ENCODE data around the gene PKN3. TPM values are rescaled to one million over a fixed set of nuclear protein-coding genes. Genes with fewer than 3 reads are reported as not detected.
"Not testable (repeated sequence)": the region's sequence is repeated elsewhere in the genome, so short reads cannot be mapped to it uniquely, and the experiment has no call there.

Gene PKN3
- total RNA-seq, 2 experiments from 2014 or later = 9.3 to 10.7 TPM

DNA sequence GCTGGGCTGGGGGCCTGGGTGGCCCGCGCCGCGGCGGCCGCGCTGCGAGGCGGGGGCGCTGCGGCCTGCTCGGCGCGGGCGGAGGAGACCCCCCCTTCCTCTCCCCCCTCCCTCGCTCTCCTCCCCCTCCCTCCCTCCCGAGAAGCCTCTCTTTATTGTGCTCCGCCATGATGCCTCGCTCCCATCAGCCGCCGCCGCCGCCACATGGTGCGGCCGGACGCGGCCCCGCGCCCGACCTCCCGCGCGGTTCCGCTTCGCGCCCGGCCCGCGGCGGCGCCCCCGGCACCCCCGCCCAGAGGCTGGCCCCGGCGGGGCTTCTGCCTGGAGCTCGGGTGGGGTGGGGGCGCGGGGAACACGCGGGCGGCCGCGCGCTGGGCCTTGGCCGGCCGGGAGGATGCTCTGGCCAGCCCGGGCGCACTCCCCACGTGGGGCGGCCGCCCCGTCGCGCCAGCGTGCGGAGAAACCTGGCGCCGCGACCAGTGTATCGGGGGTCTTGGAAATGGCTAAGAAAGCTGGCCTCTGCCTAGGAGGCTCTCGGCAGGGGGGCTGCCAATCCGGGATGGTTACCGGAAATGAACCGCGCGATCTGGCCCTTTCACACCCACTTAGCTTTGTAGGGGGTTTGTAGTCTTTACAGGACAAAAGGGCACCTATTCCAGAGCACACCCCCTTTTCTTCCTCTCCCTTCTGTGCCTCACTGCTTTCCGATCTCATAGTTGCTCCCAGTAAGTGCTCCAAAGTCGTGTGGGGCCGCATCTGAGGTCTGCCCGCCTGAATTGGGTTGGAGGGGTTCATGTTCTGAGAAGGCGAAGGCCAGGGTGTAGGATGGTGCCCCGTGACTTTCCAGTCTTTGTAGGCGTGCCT lies 12.3 kb upstream of the PKN3 start:
- Mint-ChIP-seq H3K36me3 (ENCODE audit: low read depth) (peaks cover 47% of the 10 kb centered on the region), H3K27me3 (no peaks in the 10 kb centered on the region), H3K4me3 (peak overlapping the region; percentile 88), H3K9me3 (no peaks in the 10 kb centered on the region), H3K27ac (peak overlapping the region; percentile 95), H3K4me1 (ENCODE audit: low read depth) (peaks cover 58% of the 10 kb centered on the region)
- DNase-seq (peak; percentile 57), ATAC-seq (no peak)
- ChIA-PET POLR2A (interaction anchor here (0.6 to 3.4 kb wide), 12 partner anchors 7 to 208 kb away, joined by 3 to 16 read pairs (median 4); partner anchors contain the start of genes ENDOG and ZER1), CTCF (interaction anchor here (4.5 kb wide), 1 partner anchor 11 kb away, joined by 29 read pairs; the partner anchor contains the start of gene PKN3)
- TF ChIP-seq, protein P1, sequence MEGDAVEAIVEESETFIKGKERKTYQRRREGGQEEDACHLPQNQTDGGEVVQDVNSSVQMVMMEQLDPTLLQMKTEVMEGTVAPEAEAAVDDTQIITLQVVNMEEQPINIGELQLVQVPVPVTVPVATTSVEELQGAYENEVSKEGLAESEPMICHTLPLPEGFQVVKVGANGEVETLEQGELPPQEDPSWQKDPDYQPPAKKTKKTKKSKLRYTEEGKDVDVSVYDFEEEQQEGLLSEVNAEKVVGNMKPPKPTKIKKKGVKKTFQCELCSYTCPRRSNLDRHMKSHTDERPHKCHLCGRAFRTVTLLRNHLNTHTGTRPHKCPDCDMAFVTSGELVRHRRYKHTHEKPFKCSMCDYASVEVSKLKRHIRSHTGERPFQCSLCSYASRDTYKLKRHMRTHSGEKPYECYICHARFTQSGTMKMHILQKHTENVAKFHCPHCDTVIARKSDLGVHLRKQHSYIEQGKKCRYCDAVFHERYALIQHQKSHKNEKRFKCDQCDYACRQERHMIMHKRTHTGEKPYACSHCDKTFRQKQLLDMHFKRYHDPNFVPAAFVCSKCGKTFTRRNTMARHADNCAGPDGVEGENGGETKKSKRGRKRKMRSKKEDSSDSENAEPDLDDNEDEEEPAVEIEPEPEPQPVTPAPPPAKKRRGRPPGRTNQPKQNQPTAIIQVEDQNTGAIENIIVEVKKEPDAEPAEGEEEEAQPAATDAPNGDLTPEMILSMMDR (IDR thresholded peaks at IDR 0.05) = no peak
- intact Hi-C loops (cut with micrococcal nuclease) = no loop called here

DNA sequence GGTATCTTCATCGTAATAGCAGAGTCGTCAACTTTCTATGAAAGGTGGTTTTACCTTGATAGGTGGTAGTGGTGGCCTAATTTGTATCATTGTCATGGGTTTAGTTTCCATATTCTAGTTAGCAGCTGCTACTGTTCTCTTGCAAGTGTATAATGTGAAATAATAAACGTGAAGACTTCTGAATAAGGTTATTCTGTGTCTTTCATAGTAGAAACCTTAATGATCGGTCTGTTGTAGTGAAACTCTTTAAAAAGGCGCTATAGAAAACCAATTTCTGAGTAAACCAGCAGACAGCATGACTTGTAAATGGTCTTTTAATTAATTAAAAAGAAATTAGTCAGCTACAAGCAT lies 11.6 kb upstream of the PKN3 start:
- intact Hi-C loops (cut with micrococcal nuclease) = no loop called here

DNA sequence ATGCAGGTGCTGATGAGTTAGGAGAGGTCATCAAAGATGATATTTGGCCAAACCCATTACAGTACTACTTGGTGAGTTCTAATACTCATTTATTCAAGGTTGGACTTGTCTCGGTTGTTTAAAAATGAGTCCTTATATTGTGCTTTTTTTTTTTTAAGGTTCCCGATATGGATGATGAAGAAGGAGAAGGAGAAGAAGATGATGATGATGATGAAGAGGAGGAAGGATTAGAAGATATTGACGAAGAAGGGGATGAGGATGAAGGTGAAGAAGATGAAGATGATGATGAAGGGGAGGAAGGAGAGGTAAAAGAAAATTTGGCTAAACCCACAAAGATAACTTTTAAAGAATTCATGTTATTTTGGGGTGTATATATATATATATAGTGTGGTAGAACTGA lies 8.6 kb upstream of the PKN3 start:
- H3K36me3 Mint-ChIP-seq (ENCODE audit: low read depth) = peaks cover 60% of the 10 kb centered on the region
- H3K4me1 Mint-ChIP-seq (ENCODE audit: low read depth) = peaks cover 25% of the 10 kb centered on the region
- POLR2A ChIA-PET = interaction anchor here (0.6 to 2.7 kb wide), 5 partner anchors 9 to 232 kb away, joined by 3 to 14 read pairs (median 3); no protein-coding TSS in a partner anchor
- H3K27me3 Mint-ChIP-seq; intact Hi-C loops (cut with micrococcal nuclease); ATAC-seq; DNase-seq; H3K4me3 Mint-ChIP-seq; H3K9me3 Mint-ChIP-seq: not testable (repeated sequence)
- CTCF ChIA-PET = interaction anchor here (4.5 kb wide), 1 partner anchor 7 kb away, joined by 29 read pairs; the partner anchor contains the start of gene PKN3
- peak overlapping the region; percentile 63 for H3K27ac Mint-ChIP-seq

More for the DNA sequence above, 11.6 kb upstream of the PKN3 start:
- DNase-seq (no peak), ATAC-seq (no peak)
- Mint-ChIP-seq H3K4me3 (peak overlapping the region; percentile 88), H3K27ac (peak overlapping the region; percentile 95), H3K4me1 (ENCODE audit: low read depth) (peaks cover 52% of the 10 kb centered on the region), H3K36me3 (ENCODE audit: low read depth) (peaks cover 49% of the 10 kb centered on the region), H3K9me3 (no peaks in the 10 kb centered on the region), H3K27me3 (no peaks in the 10 kb centered on the region)
- TF ChIP-seq, protein P1 (IDR thresholded peaks at IDR 0.05) = no peak
- POLR2A ChIA-PET = interaction anchor here (0.7 to 3.4 kb wide), 6 partner anchors 10 to 208 kb away, joined by 3 to 16 read pairs (median 4); partner anchors contain the start of gene ZER1
- CTCF ChIA-PET = interaction anchor here (4.5 kb wide), 1 partner anchor 10 kb away, joined by 29 read pairs; the partner anchor contains the start of gene PKN3

DNA sequence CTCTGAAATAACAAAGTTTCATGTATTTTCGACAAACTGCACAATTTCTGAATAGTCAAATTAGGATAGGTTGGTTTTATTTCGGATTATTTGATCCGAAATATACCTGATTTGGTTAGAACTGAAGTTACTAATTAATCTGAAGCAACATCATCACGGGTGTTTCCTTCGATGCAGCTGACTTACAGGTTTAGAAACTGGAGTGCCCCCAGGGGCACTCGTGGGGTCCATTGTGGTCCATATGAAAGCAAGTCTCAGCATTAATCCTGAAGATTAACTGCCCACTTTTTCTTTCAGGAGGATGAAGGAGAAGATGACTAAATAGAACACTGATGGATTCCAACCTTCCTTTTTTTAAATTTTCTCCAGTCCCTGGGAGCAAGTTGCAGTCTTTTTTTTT lies 8.0 kb upstream of the PKN3 start:
- H3K27me3 Mint-ChIP-seq = no peaks in the 10 kb centered on the region
- H3K27ac Mint-ChIP-seq = peak overlapping the region; percentile 49
- intact Hi-C loops (cut with micrococcal nuclease) = no loop called here
- TF ChIP-seq, protein P1 (IDR thresholded peaks at IDR 0.05) = no peak
- DNase-seq (no peak), ATAC-seq (no peak)
- ChIA-PET POLR2A (interaction anchor here (0.8 to 2.7 kb wide), 3 partner anchors 10 to 144 kb away, joined by 3 to 14 read pairs (median 3); no protein-coding TSS in a partner anchor), CTCF (interaction anchor here (4.5 kb wide), 1 partner anchor 7 kb away, joined by 29 read pairs; the partner anchor contains the start of gene PKN3)
- H3K36me3 Mint-ChIP-seq (ENCODE audit: low read depth) = peaks cover 60% of the 10 kb centered on the region
- no peak overlapping the region for H3K4me3 Mint-ChIP-seq
- H3K9me3 Mint-ChIP-seq = no peaks in the 10 kb centered on the region
- H3K4me1 Mint-ChIP-seq (ENCODE audit: low read depth) = peaks cover 25% of the 10 kb centered on the region

DNA sequence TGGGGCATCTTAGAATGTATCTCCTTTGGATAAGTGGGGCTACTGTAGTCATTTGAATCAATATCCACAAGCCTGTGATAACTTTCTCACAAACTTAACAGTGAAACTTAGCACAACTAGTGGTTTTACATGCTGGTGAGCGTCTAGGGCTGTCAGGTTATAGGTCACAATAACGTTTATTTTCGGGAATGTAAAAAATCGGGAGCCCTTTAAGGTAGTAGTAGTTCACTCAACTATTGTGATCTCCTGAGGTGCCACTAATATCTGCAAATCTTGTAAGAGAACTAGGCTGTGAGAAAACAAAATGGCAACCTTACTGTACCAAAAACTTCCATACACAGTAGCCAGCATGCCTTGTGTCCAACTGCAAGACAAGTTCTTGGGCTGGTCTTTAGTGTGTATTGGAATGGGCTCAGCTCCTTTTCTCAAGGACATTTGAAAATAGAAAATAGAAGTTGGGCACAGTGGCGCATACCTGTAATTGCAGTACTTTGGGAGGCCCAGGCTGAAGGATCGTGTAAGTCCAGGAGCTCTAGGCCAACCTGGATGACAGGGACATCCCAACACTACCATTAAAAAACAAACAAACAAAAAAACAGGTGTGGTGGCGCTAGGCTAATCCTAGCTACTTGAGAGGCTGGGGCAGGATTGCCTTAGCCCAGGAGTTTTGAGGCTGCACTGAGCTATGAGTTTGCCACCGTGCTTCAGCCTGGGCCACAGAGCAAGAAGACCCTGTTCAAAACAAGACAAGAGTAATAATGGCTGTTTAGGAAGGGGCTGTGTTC lies 5.2 kb upstream of the PKN3 start:
- DNase-seq (no peak), ATAC-seq (no peak)
- Mint-ChIP-seq H3K4me3 (no peak overlapping the region), H3K27me3 (no peaks in the 10 kb centered on the region), H3K36me3 (ENCODE audit: low read depth) (peaks cover 44% of the 10 kb centered on the region), H3K4me1 (ENCODE audit: low read depth) (peaks cover 22% of the 10 kb centered on the region), H3K9me3 (no peaks in the 10 kb centered on the region), H3K27ac (peak overlapping the region; percentile 55)
- TF ChIP-seq, protein P1 (IDR thresholded peaks at IDR 0.05) = no peak
- intact Hi-C loops (cut with micrococcal nuclease) = no loop called here
- ChIA-PET POLR2A (interaction anchor here (0.9 to 2.9 kb wide), 11 partner anchors 8 to 123 kb away, joined by 3 to 16 read pairs (median 5); partner anchors contain the start of gene SET), CTCF (interaction anchor here (1.0 to 1.3 kb wide), 2 partner anchors 9 to 27 kb away, joined by 3 to 5 read pairs; partner anchors contain the start of gene ZDHHC12)

DNA sequence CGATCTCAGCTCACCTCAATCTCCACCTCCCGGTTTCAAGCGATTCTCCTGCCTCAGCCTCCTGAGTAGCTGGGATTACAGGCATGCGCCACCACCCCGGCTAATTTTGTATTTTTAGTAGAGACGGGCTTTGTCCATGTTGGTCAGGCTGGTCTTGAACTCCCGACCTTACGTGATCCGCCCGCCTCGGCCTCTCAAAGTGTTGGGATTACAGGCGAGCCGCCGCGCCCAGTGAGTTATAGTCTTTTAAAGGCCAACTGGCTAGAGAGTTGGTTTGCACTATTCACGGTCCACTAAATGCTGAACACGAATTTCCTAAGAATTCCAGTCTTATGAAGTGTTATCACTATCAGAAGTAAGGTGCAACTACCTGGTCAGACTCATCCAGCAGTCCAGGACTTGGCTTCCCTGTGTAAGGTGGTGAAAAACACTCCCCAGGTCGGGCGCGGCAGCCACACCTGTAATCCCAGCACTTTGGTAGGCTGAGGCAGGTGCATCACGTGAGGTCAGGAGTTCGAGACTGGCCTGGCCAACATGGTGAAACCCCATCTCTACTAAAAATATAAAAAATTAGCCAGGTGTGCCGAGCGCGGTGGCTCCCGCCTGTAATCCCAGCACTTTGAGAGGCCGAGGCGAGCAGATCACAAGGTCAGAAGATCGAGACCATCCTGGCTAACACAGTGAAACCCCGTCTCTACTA lies 3.1 kb upstream of the PKN3 start:
- ChIA-PET POLR2A (interaction anchor here (1.3 to 2.5 kb wide), 2 partner anchors 9 to 15 kb away, joined by 4 to 16 read pairs; partner anchors contain the start of gene SET), CTCF (interaction anchor here (3.3 kb wide), 1 partner anchor 7 kb away, joined by 29 read pairs; no protein-coding TSS in a partner anchor)
- H3K27ac Mint-ChIP-seq; ATAC-seq; intact Hi-C loops (cut with micrococcal nuclease); H3K27me3 Mint-ChIP-seq; H3K9me3 Mint-ChIP-seq; DNase-seq; H3K4me3 Mint-ChIP-seq: not testable (repeated sequence)
- Mint-ChIP-seq H3K36me3 (ENCODE audit: low read depth) (peaks cover 25% of the 10 kb centered on the region), H3K4me1 (ENCODE audit: low read depth) (peaks cover 14% of the 10 kb centered on the region)
